Measurements from ENCODE around the gene RNF141.

The RNF141 gene

DNA sequence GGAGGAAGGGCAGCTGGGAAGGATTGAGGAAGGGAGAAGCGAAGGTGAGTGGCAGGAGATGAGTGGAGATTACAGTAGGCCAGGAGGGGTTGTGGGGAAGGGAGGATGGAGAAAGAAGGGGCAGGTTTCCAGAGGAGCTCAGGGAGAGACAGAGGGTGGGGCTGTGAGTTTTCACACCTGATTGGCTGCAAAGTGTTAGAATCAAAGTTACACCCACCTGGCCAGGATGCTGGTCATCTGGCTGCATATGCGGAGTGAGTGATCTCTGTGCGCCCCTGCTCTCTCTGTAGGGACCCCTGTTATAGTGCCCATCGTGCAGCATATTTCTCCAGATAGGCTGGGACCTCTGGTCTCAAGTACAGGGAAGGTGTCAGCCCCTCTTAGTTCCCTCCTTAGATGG, 67.6 kb downstream of the RNF141 start:
- TF ChIP-seq, protein P1, sequence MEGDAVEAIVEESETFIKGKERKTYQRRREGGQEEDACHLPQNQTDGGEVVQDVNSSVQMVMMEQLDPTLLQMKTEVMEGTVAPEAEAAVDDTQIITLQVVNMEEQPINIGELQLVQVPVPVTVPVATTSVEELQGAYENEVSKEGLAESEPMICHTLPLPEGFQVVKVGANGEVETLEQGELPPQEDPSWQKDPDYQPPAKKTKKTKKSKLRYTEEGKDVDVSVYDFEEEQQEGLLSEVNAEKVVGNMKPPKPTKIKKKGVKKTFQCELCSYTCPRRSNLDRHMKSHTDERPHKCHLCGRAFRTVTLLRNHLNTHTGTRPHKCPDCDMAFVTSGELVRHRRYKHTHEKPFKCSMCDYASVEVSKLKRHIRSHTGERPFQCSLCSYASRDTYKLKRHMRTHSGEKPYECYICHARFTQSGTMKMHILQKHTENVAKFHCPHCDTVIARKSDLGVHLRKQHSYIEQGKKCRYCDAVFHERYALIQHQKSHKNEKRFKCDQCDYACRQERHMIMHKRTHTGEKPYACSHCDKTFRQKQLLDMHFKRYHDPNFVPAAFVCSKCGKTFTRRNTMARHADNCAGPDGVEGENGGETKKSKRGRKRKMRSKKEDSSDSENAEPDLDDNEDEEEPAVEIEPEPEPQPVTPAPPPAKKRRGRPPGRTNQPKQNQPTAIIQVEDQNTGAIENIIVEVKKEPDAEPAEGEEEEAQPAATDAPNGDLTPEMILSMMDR (conservative IDR thresholded peaks at IDR 0.05; ENCODE audit: low read depth, low read length) = no peak
- H3K4me3 ChIP-seq (ENCODE audit: low read length) = no peak overlapping the region
- no peak for DNase-seq (ENCODE audit: low read depth)

- H3K4me3 ChIP-seq (ENCODE audit: low read length) = no peak overlapping the region
- no peak for DNase-seq (ENCODE audit: low read depth)
- TF ChIP-seq, protein P1 (conservative IDR thresholded peaks at IDR 0.05; ENCODE audit: low read depth, low read length) = no peak
These were observed 78.2 kb downstream of the RNF141 start for GRCh38 chr11:10462746-10463300.
